Mesothelial cell of epicardium (in vitro differentiated cells): ENCODE measurements around the gene ZNF536. TPM values are rescaled to one million over a fixed set of nuclear protein-coding genes. Genes with fewer than 3 reads are reported as not detected.
A peak's percentile ranks its signal among the peaks of the same experiment; 100 is the strongest.

Source experiments
- DNase-seq, 2 experiments: peaks; one replicate each; pipeline ENCODE4 v3.0.0; 2021; ENCODE audit warnings: low spot score in 2 of 2; ENCODE audit not compliant: unreplicated experiment in 2 of 2
- H3K27ac Mint-ChIP-seq: 2 replicates; pipeline ENCODE4 v1.8.0; 2021; ENCODE audit warnings: mixed read lengths
- H3K27me3 Mint-ChIP-seq: 2 replicates; pipeline ENCODE4 v1.8.0; 2021; ENCODE audit warnings: low read depth, mixed read lengths
- H3K36me3 Mint-ChIP-seq: 2 replicates; pipeline ENCODE4 v1.8.0; 2021; ENCODE audit warnings: mixed read lengths
- H3K4me1 Mint-ChIP-seq: 2 replicates; pipeline ENCODE4 v1.8.0; 2021; ENCODE audit warnings: mixed read lengths
- H3K4me3 Mint-ChIP-seq: 2 replicates; pipeline ENCODE4 v1.8.0; 2021; ENCODE audit warnings: mild to moderate bottlenecking, moderate library complexity, mixed read lengths
- H3K9me3 Mint-ChIP-seq: 2 replicates; pipeline ENCODE4 v1.8.0; 2021; ENCODE audit warnings: mixed read lengths
- CTCF ChIP-seq: fragments of 200-600 bp; sonication (generic); IDR thresholded peaks from one replicate; pipeline ENCODE4 v1.5.0; 2021; ENCODE audit warnings: antibody characterized with exemption; ENCODE audit not compliant: unreplicated experiment
- total RNA-seq: library from RNA; stranded (reverse); gene quantifications from 3 replicates; pipeline ENCODE4 v1.2.1, GENCODE V29; 2021

ZNF536 gene
- total RNA-seq, 1 donor from 2014 or later, result 9.2 TPM

GRCh38 chr19:30450835-30451321 lies 78.7 kb downstream of the ZNF536 start:
- Mint-ChIP-seq H3K27me3 (peaks cover 38% of the 10 kb centered on the region), H3K4me3 (no peak overlapping the region), H3K9me3 (no peaks in the 10 kb centered on the region), H3K4me1 (peaks cover 38% of the 10 kb centered on the region), H3K27ac (peak overlapping the region; percentile 67), H3K36me3 (no peaks in the 10 kb centered on the region)
- DNase-seq, result no peak
- TF ChIP-seq CTCF, result no peak

- Mint-ChIP-seq H3K27me3 (peaks cover 39% of the 10 kb centered on the region), H3K4me3 (no peak overlapping the region), H3K4me1 (peaks cover 22% of the 10 kb centered on the region), H3K27ac (no peak overlapping the region), H3K36me3 (no peaks in the 10 kb centered on the region), H3K9me3 (no peaks in the 10 kb centered on the region)
- TF ChIP-seq CTCF, result no peak
- DNase-seq, result no peak
Measured at GRCh38 chr19:30452931-30453330, 80.7 kb downstream of the ZNF536 start.

- Mint-ChIP-seq H3K36me3 (no peaks in the 10 kb centered on the region), H3K9me3 (no peaks in the 10 kb centered on the region), H3K27ac (no peak overlapping the region), H3K4me1 (peaks cover 16% of the 10 kb centered on the region), H3K27me3 (peaks cover 35% of the 10 kb centered on the region), H3K4me3 (no peak overlapping the region)
- DNase-seq, result no peak
- TF ChIP-seq CTCF, result no peak
Measured at GRCh38 chr19:30453743-30454142, 81.6 kb downstream of the ZNF536 start.

GRCh38 chr19:30455881-30456280 lies 83.7 kb downstream of the ZNF536 start:
- H3K4me1 Mint-ChIP-seq, result no peaks in the 10 kb centered on the region
- no peak overlapping the region for H3K4me3 Mint-ChIP-seq
- no peaks in the 10 kb centered on the region for H3K9me3 Mint-ChIP-seq
- no peak for DNase-seq
- no peak overlapping the region for H3K27ac Mint-ChIP-seq
- no peak for TF ChIP-seq CTCF
- H3K27me3 Mint-ChIP-seq, result peaks cover 24% of the 10 kb centered on the region
- H3K36me3 Mint-ChIP-seq, result no peaks in the 10 kb centered on the region

- Mint-ChIP-seq H3K36me3 (no peaks in the 10 kb centered on the region), H3K27me3 (peaks cover 19% of the 10 kb centered on the region), H3K9me3 (no peaks in the 10 kb centered on the region), H3K4me3 (no peak overlapping the region), H3K4me1 (no peaks in the 10 kb centered on the region), H3K27ac (no peak overlapping the region)
- no peak for TF ChIP-seq CTCF
- no peak for DNase-seq
Measured at GRCh38 chr19:30457484-30457883, 85.3 kb downstream of the ZNF536 start.

GRCh38 chr19:30459859-30460258 lies 87.7 kb downstream of the ZNF536 start:
- Mint-ChIP-seq H3K4me1 (no peaks in the 10 kb centered on the region), H3K9me3 (no peaks in the 10 kb centered on the region), H3K4me3 (no peak overlapping the region), H3K27ac (no peak overlapping the region), H3K27me3 (peaks cover 10% of the 10 kb centered on the region), H3K36me3 (no peaks in the 10 kb centered on the region)
- TF ChIP-seq CTCF, result no peak
- DNase-seq, result no peak
